ENCODE results near the gene OLIG1. TPM values are rescaled to one million over a fixed set of nuclear protein-coding genes. Genes with fewer than 3 reads are reported as not detected.
A peak's percentile ranks its signal among the peaks of the same experiment; 100 is the strongest.

The OLIG1 gene
- total RNA-seq, 1 experiment from 2014 or later, result not detected

DNA sequence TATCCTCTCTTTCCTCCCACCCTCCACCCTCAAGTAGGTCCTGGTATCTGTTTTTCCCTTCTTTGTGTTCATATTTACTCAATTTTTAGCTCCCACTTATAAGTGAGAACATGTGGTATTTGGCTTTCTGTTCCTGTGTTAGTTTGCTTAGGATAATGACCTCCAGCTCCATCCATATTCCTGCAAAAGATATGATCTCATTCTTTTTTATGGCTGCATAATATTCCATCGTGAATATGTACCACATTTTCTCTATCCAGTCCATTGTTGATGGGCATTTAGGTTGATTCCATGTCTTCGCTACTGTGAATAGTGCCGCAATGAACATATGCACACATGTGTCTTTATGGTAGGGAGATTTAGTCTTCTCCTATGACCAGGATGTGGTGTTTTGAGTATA, 29.7 kb upstream of the OLIG1 start:
- Histone ChIP-seq H3K9me2 (replicated peaks; ENCODE audit: low read length) (no peaks in the 10 kb centered on the region), H3K4me1 (ENCODE audit: insufficient read depth, low read length) (peaks cover 23% of the 10 kb centered on the region), H4K20me1 (ENCODE audit: low read length) (no peaks in the 10 kb centered on the region), H3K9ac (ENCODE audit: low read length) (no peak overlapping the region), H3F3A (ENCODE audit: low read length, unreplicated experiment) (no peaks in the 10 kb centered on the region), H3K79me2 (ENCODE audit: low read length) (no peaks in the 10 kb centered on the region), H3K27ac (ENCODE audit: low read length) (no peak overlapping the region), H3K4me3 (ENCODE audit: low read length) (no peak overlapping the region), H3K4me2 (ENCODE audit: low read length) (no peak overlapping the region), H2AFZ (ENCODE audit: low read length) (no peak overlapping the region), H3K36me3 (ENCODE audit: low read depth, low read length) (no peaks in the 10 kb centered on the region), H3K9me3 (ENCODE audit: low read length) (no peaks in the 10 kb centered on the region), H3K27me3 (ENCODE audit: low read length) (peaks cover 5% of the 10 kb centered on the region; the same call in 1 of the 2 replicates)
- POLR2A ChIA-PET (ENCODE audit: unreplicated experiment), result no interaction called here
- no TSS peak for BruUV-seq (replicated peaks)
- ATAC-seq (no peak), DNase-seq (no peak)
- intact Hi-C loops (cut with micrococcal nuclease), result no loop called here
- CTCF ChIA-PET, result no interaction called here
- TF ChIP-seq CTCF (conservative IDR thresholded peaks at IDR 0.05; ENCODE audit: low read depth, low read length) (no peak), EZH2 (IDR thresholded peaks at IDR 0.05; ENCODE audit: low read length, unreplicated experiment) (no peak), EZH2phosphoT487 (IDR thresholded peaks at IDR 0.05; ENCODE audit: borderline replicate concordance, low read length) (no peak)

DNA sequence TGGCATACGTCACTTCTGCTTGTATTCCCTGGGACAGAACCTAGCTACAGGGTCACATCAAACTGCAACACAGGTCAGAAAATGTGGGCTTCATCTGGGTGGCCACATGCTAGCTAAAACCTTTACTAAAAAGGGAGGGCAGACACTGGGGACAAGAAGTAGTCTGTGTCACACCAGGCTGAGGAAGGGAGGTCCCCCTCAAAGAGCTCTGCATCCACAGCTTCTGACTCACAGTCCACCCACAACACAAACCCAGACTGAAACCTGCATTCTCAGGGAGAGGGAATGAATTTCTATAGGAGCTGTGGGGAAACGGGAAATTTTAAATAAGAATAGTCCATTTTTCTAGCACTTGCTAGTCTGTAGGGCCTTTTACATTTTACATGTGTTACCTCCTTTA, 28.0 kb upstream of the OLIG1 start:
- H3K4me2 ChIP-seq (ENCODE audit: low read length), result no peak overlapping the region
- DNase-seq (no peak), ATAC-seq (no peak)
- no peak overlapping the region for H3K27ac ChIP-seq (ENCODE audit: low read length)
- no peaks in the 10 kb centered on the region for H3F3A ChIP-seq (ENCODE audit: low read length, unreplicated experiment)
- H3K27me3 ChIP-seq (ENCODE audit: low read length), result peaks cover 16% of the 10 kb centered on the region; the same call in 1 of the 2 replicates
- H3K9me3 ChIP-seq (ENCODE audit: low read length), result no peaks in the 10 kb centered on the region
- intact Hi-C loops (cut with micrococcal nuclease), result no loop called here
- no peaks in the 10 kb centered on the region for H3K9me2 ChIP-seq (replicated peaks; ENCODE audit: low read length)
- ChIA-PET CTCF (interaction anchor here (0.7 kb wide), 1 partner anchor 92 kb away, joined by 3 read pairs; no protein-coding TSS in a partner anchor), POLR2A (ENCODE audit: unreplicated experiment) (no interaction called here)
- H3K79me2 ChIP-seq (ENCODE audit: low read length), result no peaks in the 10 kb centered on the region
- no peak for TF ChIP-seq EZH2 (IDR thresholded peaks at IDR 0.05; ENCODE audit: low read length, unreplicated experiment)
- TF ChIP-seq CTCF (conservative IDR thresholded peaks at IDR 0.05; ENCODE audit: low read depth, low read length), result no peak
- no peak for TF ChIP-seq EZH2phosphoT487 (IDR thresholded peaks at IDR 0.05; ENCODE audit: borderline replicate concordance, low read length)
- no peak overlapping the region for H3K9ac ChIP-seq (ENCODE audit: low read length)
- no peak overlapping the region for H2AFZ ChIP-seq (ENCODE audit: low read length)
- no peak overlapping the region for H3K4me3 ChIP-seq (ENCODE audit: low read length)
- no peaks in the 10 kb centered on the region for H4K20me1 ChIP-seq (ENCODE audit: low read length)
- no peaks in the 10 kb centered on the region for H3K36me3 ChIP-seq (ENCODE audit: low read depth, low read length)
- BruUV-seq (replicated peaks), result no TSS peak
- H3K4me1 ChIP-seq (ENCODE audit: insufficient read depth, low read length), result peaks cover 12% of the 10 kb centered on the region

- POLR2A ChIA-PET (ENCODE audit: unreplicated experiment), result no interaction called here
- Histone ChIP-seq H3K9ac (ENCODE audit: low read length) (no peak overlapping the region), H3K4me3 (ENCODE audit: low read length) (no peak overlapping the region; the same call in 1 of the 2 replicates), H3K27me3 (ENCODE audit: low read length) (peaks cover 21% of the 10 kb centered on the region; the same call in 1 of the 2 replicates), H4K20me1 (ENCODE audit: low read length) (no peaks in the 10 kb centered on the region), H3K9me3 (ENCODE audit: low read length) (no peaks in the 10 kb centered on the region), H3K4me1 (ENCODE audit: insufficient read depth, low read length) (peaks cover 12% of the 10 kb centered on the region), H3K4me2 (ENCODE audit: low read length) (peak overlapping the region; percentile 42), H3K36me3 (ENCODE audit: low read depth, low read length) (no peaks in the 10 kb centered on the region), H3K79me2 (ENCODE audit: low read length) (no peaks in the 10 kb centered on the region), H3F3A (ENCODE audit: low read length, unreplicated experiment) (no peaks in the 10 kb centered on the region), H3K9me2 (replicated peaks; ENCODE audit: low read length) (no peaks in the 10 kb centered on the region), H2AFZ (ENCODE audit: low read length) (no peak overlapping the region), H3K27ac (ENCODE audit: low read length) (no peak overlapping the region; the same call in 1 of the 2 replicates)
- CTCF ChIA-PET, result no interaction called here
- peak; percentile 55 for ATAC-seq
- BruUV-seq (replicated peaks), result no TSS peak
- TF ChIP-seq CTCF (conservative IDR thresholded peaks at IDR 0.05; ENCODE audit: low read depth, low read length) (no peak), EZH2 (IDR thresholded peaks at IDR 0.05; ENCODE audit: low read length, unreplicated experiment) (no peak), EZH2phosphoT487 (IDR thresholded peaks at IDR 0.05; ENCODE audit: borderline replicate concordance, low read length) (no peak)
- peak; percentile 91 for DNase-seq
- intact Hi-C loops (cut with micrococcal nuclease), result no loop called here
Observed at GRCh38 chr21:33042812-33043211, 27.1 kb upstream of the OLIG1 start.

Data from PC-3 (cell line).